Measurements from ENCODE around the gene CCN5.

The CCN5 gene

GRCh38 chr20:44701118-44701857, 13.9 kb upstream of the CCN5 start:
- no peaks in the 10 kb centered on the region for H3K27me3 ChIP-seq (ENCODE audit: insufficient read depth, low read length)
- no peaks in the 10 kb centered on the region for H3K36me3 ChIP-seq (ENCODE audit: insufficient read depth, low read length)
- H3K4me3 ChIP-seq (ENCODE audit: low read length): no peak overlapping the region
- no peaks in the 10 kb centered on the region for H3K9me3 ChIP-seq (ENCODE audit: low read length)
- peaks cover 6% of the 10 kb centered on the region for H3K4me1 ChIP-seq (ENCODE audit: insufficient read depth, low read length)
- H2AFZ ChIP-seq (ENCODE audit: low read depth, low read length): no peak overlapping the region

DNA sequence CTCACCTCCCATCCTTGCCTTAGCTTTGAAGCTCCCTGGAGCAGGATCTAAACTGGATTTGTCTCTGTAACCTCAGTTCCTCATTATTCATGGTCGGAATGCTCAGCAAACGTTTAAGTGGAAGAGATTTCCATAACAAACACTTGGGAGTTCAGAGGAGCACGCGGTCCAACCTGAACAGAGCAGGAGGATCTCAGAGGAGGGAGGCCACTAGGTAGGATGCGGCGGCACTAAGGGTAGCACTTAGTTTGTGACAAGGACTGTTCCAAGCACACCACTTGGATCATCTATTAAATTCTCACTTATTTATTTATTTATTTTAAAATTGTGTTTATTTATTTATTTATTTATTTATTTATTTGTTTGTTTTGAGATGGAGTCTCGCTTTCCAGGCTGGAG, 13.3 kb upstream of the CCN5 start:
- Histone ChIP-seq H2AFZ (ENCODE audit: low read depth, low read length) (no peak overlapping the region), H3K27me3 (ENCODE audit: insufficient read depth, low read length) (no peaks in the 10 kb centered on the region), H3K36me3 (ENCODE audit: insufficient read depth, low read length) (no peaks in the 10 kb centered on the region), H3K4me1 (ENCODE audit: insufficient read depth, low read length) (peaks cover 12% of the 10 kb centered on the region), H3K9me3 (ENCODE audit: low read length) (no peaks in the 10 kb centered on the region), H3K4me3 (ENCODE audit: low read length) (no peak overlapping the region)

DNA sequence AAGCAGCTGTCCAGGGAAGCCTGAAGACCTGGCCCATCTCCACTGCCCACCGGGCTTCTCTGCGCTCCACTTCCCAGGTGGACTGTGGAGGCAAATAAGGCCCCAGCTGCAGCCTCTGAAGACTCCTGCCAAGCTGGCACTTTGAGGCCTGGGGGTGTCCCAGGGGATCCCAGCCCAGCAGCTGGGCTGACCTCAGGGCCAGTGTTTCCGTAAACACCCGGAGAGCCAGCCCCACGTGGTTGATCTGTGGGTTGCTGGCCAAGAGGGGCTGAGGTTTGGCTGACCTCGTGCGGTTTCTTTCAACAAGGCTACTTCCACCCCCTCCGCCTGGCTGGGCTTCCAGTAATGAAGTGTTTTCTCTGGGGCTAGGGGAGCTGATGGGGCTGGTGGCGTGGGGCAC, 12.4 kb upstream of the CCN5 start:
- Histone ChIP-seq H3K9me3 (ENCODE audit: low read length) (no peaks in the 10 kb centered on the region), H3K4me1 (ENCODE audit: insufficient read depth, low read length) (peaks cover 13% of the 10 kb centered on the region), H3K36me3 (ENCODE audit: insufficient read depth, low read length) (no peaks in the 10 kb centered on the region), H2AFZ (ENCODE audit: low read depth, low read length) (no peak overlapping the region), H3K27me3 (ENCODE audit: insufficient read depth, low read length) (no peaks in the 10 kb centered on the region), H3K4me3 (ENCODE audit: low read length) (no peak overlapping the region)

- no peak overlapping the region for H2AFZ ChIP-seq (ENCODE audit: low read depth, low read length)
- no peaks in the 10 kb centered on the region for H3K36me3 ChIP-seq (ENCODE audit: insufficient read depth, low read length)
- no peak overlapping the region for H3K4me3 ChIP-seq (ENCODE audit: low read length)
- no peaks in the 10 kb centered on the region for H3K9me3 ChIP-seq (ENCODE audit: low read length)
- peaks cover 13% of the 10 kb centered on the region for H3K4me1 ChIP-seq (ENCODE audit: insufficient read depth, low read length)
- no peaks in the 10 kb centered on the region for H3K27me3 ChIP-seq (ENCODE audit: insufficient read depth, low read length)
These were observed 11.8 kb upstream of the CCN5 start for GRCh38 chr20:44703183-44703925.

DNA sequence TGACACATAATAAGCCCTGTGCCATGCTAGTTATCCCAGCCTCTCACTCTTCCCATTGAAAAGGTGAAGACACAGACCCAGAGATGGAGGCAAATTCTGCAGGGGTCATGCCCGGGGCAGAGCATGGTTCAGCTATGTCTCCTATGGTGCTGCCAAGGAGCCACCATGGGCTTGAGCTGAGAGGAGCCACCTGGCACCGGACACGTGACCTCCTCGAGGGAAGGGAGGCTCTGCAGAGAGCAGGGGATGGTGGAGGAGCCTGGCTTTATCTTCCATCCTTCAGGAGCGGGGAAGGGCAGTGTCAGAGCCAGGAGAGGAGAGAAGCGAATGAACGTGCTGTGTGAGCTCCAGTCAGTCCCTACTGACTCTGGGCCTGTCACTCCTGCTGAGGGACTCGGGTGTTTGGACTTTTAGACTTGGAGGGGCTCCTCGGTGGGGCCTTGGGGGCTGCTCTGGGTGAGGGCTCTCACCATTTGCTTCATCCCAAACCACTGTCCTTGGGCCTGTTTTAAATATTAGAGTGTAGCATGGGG, 11.1 kb upstream of the CCN5 start:
- Histone ChIP-seq H2AFZ (ENCODE audit: low read depth, low read length) (no peak overlapping the region), H3K4me3 (ENCODE audit: low read length) (no peak overlapping the region), H3K27me3 (ENCODE audit: insufficient read depth, low read length) (no peaks in the 10 kb centered on the region), H3K9me3 (ENCODE audit: low read length) (no peaks in the 10 kb centered on the region), H3K4me1 (ENCODE audit: insufficient read depth, low read length) (peaks cover 13% of the 10 kb centered on the region), H3K36me3 (ENCODE audit: insufficient read depth, low read length) (no peaks in the 10 kb centered on the region)

DNA sequence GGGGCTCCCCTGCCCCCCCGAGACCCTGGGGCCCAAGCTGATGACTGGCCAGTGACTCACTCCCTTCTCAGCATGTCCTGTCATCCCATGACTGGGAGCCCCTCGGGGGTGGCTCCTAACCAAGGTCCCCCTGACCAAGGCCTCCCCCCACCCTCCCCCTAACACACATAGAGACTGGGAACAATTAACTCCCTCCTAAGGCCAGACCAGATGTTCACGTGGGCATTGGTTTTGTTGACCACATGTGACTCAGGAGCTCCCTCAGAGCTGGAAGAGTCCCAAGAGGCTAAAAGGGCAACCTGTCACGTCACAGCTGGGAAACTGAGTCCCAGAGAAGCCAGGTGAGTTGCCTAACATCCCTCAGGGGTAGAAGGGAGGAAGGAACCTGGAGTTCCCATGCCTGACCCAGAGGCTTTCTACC, 10.6 kb upstream of the CCN5 start:
- H3K27me3 ChIP-seq (ENCODE audit: insufficient read depth, low read length): no peaks in the 10 kb centered on the region
- no peak overlapping the region for H2AFZ ChIP-seq (ENCODE audit: low read depth, low read length)
- no peak overlapping the region for H3K4me3 ChIP-seq (ENCODE audit: low read length)
- peaks cover 13% of the 10 kb centered on the region for H3K4me1 ChIP-seq (ENCODE audit: insufficient read depth, low read length)
- no peaks in the 10 kb centered on the region for H3K36me3 ChIP-seq (ENCODE audit: insufficient read depth, low read length)
- H3K9me3 ChIP-seq (ENCODE audit: low read length): no peaks in the 10 kb centered on the region

- Histone ChIP-seq H3K4me3 (ENCODE audit: low read length) (no peak overlapping the region), H3K9me3 (ENCODE audit: low read length) (no peaks in the 10 kb centered on the region), H2AFZ (ENCODE audit: low read depth, low read length) (no peak overlapping the region), H3K27me3 (ENCODE audit: insufficient read depth, low read length) (no peaks in the 10 kb centered on the region), H3K4me1 (ENCODE audit: insufficient read depth, low read length) (peaks cover 13% of the 10 kb centered on the region), H3K36me3 (ENCODE audit: insufficient read depth, low read length) (no peaks in the 10 kb centered on the region)
These were observed 9.6 kb upstream of the CCN5 start for GRCh38 chr20:44705364-44706094.

DNA sequence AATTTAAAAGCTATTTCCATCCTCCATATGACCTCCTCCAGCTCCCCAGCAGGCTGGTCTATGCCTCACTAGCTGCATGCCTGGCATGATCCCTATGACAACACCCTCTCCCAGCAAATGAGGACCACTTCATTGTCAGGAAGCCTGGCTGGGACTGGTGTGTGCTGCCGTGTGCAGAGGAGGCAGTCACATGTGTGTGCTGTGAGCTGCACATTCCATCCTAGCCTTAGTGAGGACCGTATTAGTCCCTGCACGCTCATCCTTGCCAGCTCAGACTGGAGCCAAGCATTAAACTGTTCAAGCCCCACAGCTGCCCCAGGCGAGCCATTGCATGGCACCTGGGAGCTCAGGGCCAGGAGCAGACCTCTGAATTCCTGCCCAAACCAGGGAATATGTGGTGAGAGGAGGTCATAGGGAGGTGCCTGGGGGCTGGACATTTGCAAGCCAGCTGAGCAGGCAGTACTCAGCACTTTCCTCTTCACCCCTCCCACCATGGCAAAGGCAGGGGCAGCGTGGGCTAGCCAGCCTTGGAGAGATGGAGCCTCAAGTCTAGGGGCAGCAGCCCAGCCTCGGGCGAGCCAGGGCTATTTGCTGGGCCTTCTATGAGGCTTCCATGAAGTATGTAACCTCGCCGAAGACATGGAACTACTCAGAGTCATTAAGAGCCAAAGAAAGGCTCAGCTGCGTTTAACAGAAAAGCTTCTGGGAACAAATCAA, 8.7 kb upstream of the CCN5 start:
- H3K9me3 ChIP-seq (ENCODE audit: low read length): no peaks in the 10 kb centered on the region
- no peak overlapping the region for H3K4me3 ChIP-seq (ENCODE audit: low read length)
- H3K36me3 ChIP-seq (ENCODE audit: insufficient read depth, low read length): no peaks in the 10 kb centered on the region
- H3K4me1 ChIP-seq (ENCODE audit: insufficient read depth, low read length): peaks cover 13% of the 10 kb centered on the region
- H2AFZ ChIP-seq (ENCODE audit: low read depth, low read length): peak overlapping the region; percentile 18
- no peaks in the 10 kb centered on the region for H3K27me3 ChIP-seq (ENCODE audit: insufficient read depth, low read length)

DNA sequence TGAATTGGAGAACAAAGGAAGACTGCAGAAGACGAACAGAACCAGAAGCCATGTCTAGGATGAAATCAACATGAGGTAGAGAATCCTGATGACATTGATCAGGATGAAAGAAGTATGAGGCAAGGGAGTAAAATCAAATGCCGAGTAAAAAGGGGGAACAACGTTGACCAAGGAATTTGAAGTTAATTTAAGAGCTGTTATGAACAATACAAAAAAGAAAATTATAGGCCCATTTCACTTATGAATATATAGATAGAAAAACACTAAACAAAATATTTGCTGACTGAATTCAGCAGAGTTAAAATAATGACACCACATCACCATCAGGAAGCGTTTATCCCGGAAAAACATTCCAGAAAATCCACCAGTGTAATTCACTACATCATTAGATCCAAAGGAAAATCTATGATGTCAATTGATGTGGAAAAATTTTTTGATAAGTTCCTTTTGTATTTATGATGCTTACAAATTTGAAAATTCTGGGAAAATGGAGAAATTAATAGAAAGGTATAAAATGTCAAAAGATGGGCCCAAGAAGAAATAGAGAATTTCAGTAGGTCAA, 8.1 kb upstream of the CCN5 start:
- Histone ChIP-seq H3K4me1 (ENCODE audit: insufficient read depth, low read length) (peaks cover 9% of the 10 kb centered on the region), H3K9me3 (ENCODE audit: low read length) (no peaks in the 10 kb centered on the region), H3K36me3 (ENCODE audit: insufficient read depth, low read length) (no peaks in the 10 kb centered on the region), H3K4me3 (ENCODE audit: low read length) (no peak overlapping the region), H2AFZ (ENCODE audit: low read depth, low read length) (peak overlapping the region; percentile 18), H3K27me3 (ENCODE audit: insufficient read depth, low read length) (no peaks in the 10 kb centered on the region)

- Histone ChIP-seq H3K36me3 (ENCODE audit: insufficient read depth, low read length) (no peaks in the 10 kb centered on the region), H3K27me3 (ENCODE audit: insufficient read depth, low read length) (peaks cover 3% of the 10 kb centered on the region), H3K4me1 (ENCODE audit: insufficient read depth, low read length) (peaks cover 9% of the 10 kb centered on the region), H3K4me3 (ENCODE audit: low read length) (no peak overlapping the region), H2AFZ (ENCODE audit: low read depth, low read length) (no peak overlapping the region), H3K9me3 (ENCODE audit: low read length) (no peaks in the 10 kb centered on the region)
These were observed 5.8 kb upstream of the CCN5 start for GRCh38 chr20:44709380-44709779.

DNA sequence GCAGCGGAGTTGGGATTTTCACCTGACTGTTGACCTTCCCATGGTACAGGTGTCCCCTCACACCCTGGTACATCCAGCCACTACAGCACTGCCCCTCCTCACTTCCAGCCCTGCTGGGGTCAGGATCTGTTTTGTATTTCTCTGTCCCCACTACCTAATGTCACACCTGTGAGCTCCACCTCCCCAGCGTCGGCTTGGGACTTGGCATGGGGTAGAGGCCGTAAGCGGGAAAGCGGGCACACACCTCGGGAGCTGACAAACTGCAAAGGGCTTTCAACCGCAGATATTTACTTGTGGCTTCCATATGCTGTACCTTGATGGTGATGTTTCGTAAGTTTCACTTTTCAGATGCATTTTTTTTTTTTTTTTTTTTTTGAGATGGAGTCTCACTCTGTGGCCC, 5.4 kb upstream of the CCN5 start:
- no peaks in the 10 kb centered on the region for H3K9me3 ChIP-seq (ENCODE audit: low read length)
- no peak overlapping the region for H3K4me3 ChIP-seq (ENCODE audit: low read length)
- H3K36me3 ChIP-seq (ENCODE audit: insufficient read depth, low read length): no peaks in the 10 kb centered on the region
- peaks cover 9% of the 10 kb centered on the region for H3K4me1 ChIP-seq (ENCODE audit: insufficient read depth, low read length)
- no peak overlapping the region for H2AFZ ChIP-seq (ENCODE audit: low read depth, low read length)
- H3K27me3 ChIP-seq (ENCODE audit: insufficient read depth, low read length): peaks cover 3% of the 10 kb centered on the region

- Histone ChIP-seq H2AFZ (ENCODE audit: low read depth, low read length) (no peak overlapping the region), H3K27me3 (ENCODE audit: insufficient read depth, low read length) (peaks cover 3% of the 10 kb centered on the region), H3K4me1 (ENCODE audit: insufficient read depth, low read length) (peaks cover 7% of the 10 kb centered on the region), H3K9me3 (ENCODE audit: low read length) (no peaks in the 10 kb centered on the region), H3K4me3 (ENCODE audit: low read length) (no peak overlapping the region), H3K36me3 (ENCODE audit: insufficient read depth, low read length) (no peaks in the 10 kb centered on the region)
These were observed 3.9 kb upstream of the CCN5 start for GRCh38 chr20:44711237-44711636.
